Measurements from ENCODE around the gene WDR64. TPM values are rescaled to one million over a fixed set of nuclear protein-coding genes. Genes with fewer than 3 reads are reported as not detected.
"Not testable (repeated sequence)": the region's sequence is repeated elsewhere in the genome, so short reads cannot be mapped to it uniquely, and the experiment has no call there.

WDR64 gene
- total RNA-seq, 1 donor from 2014 or later = not detected

- no peak for DNase-seq (ENCODE audit: low read depth, low spot score)
These were observed 135.6 kb downstream of the WDR64 start for GRCh38 chr1:241787691-241788090.

- DNase-seq (ENCODE audit: low read depth, low spot score) = no peak
These were observed 137.0 kb downstream of the WDR64 start for GRCh38 chr1:241789061-241789460.

- no peak for DNase-seq (ENCODE audit: low read depth, low spot score)
These were observed 147.3 kb downstream of the WDR64 start for GRCh38 chr1:241799416-241799815.

- no peak for DNase-seq (ENCODE audit: low read depth, low spot score)
These were observed 148.6 kb downstream of the WDR64 start for GRCh38 chr1:241800640-241801039.

GRCh38 chr1:241802863-241803262 is 150.8 kb downstream of the WDR64 start:
- DNase-seq (ENCODE audit: low read depth, low spot score) = no peak

GRCh38 chr1:241804706-241805105 is 152.6 kb downstream of the WDR64 start:
- DNase-seq (ENCODE audit: low read depth, low spot score) = not testable (repeated sequence)

GRCh38 chr1:241808265-241808664 is 156.2 kb downstream of the WDR64 start:
- DNase-seq (ENCODE audit: low read depth, low spot score) = no peak

GRCh38 chr1:241810769-241811405 is 158.8 kb downstream of the WDR64 start:
- no peak for DNase-seq (ENCODE audit: low read depth, low spot score)

GRCh38 chr1:241813768-241814320 is 161.8 kb downstream of the WDR64 start:
- DNase-seq (ENCODE audit: low read depth, low spot score) = no peak

GRCh38 chr1:241816008-241816407 is 163.9 kb downstream of the WDR64 start:
- no peak for DNase-seq (ENCODE audit: low read depth, low spot score)

- DNase-seq (ENCODE audit: low read depth, low spot score) = no peak
These were observed 165.3 kb downstream of the WDR64 start for GRCh38 chr1:241817331-241817792.

GRCh38 chr1:241817956-241818612 is 166.0 kb downstream of the WDR64 start:
- no peak for DNase-seq (ENCODE audit: low read depth, low spot score)

GRCh38 chr1:241819340-241819866 is 167.3 kb downstream of the WDR64 start:
- DNase-seq (ENCODE audit: low read depth, low spot score) = no peak

- DNase-seq (ENCODE audit: low read depth, low spot score) = no peak
These were observed 169.3 kb downstream of the WDR64 start for GRCh38 chr1:241821363-241821762.

GRCh38 chr1:241822846-241823245 is 170.8 kb downstream of the WDR64 start:
- no peak for DNase-seq (ENCODE audit: low read depth, low spot score)

- DNase-seq (ENCODE audit: low read depth, low spot score) = no peak
These were observed 171.8 kb downstream of the WDR64 start for GRCh38 chr1:241823925-241824324.

GRCh38 chr1:241825581-241825980 is 173.5 kb downstream of the WDR64 start:
- no peak for DNase-seq (ENCODE audit: low read depth, low spot score)

- not testable (repeated sequence) for DNase-seq (ENCODE audit: low read depth, low spot score)
These were observed 174.5 kb downstream of the WDR64 start for GRCh38 chr1:241826613-241827012.

GRCh38 chr1:241827264-241827663 is 175.2 kb downstream of the WDR64 start:
- no peak for DNase-seq (ENCODE audit: low read depth, low spot score)

GRCh38 chr1:241828463-241829021 is 176.5 kb downstream of the WDR64 start:
- no peak for DNase-seq (ENCODE audit: low read depth, low spot score)

- DNase-seq (ENCODE audit: low read depth, low spot score) = no peak
These were observed 177.4 kb downstream of the WDR64 start for GRCh38 chr1:241829468-241829867.

GRCh38 chr1:241834733-241835377 is 182.8 kb downstream of the WDR64 start:
- DNase-seq (ENCODE audit: low read depth, low spot score) = no peak
